Fibroblast of lung (primary cell): ENCODE data around the gene WDR20. TPM values are rescaled to one million over a fixed set of nuclear protein-coding genes. Genes with fewer than 3 reads are reported as not detected.

ENCODE experiments used
- DNase-seq, 2 donors: peaks; one replicate each; pipeline versions ENCODE4 v3.0.0 to v3.0.0-alpha.2; 2010; ENCODE audit warnings: low read depth in 2 of 2
- H2AFZ ChIP-seq: 2 replicates; pipeline ENCODE4 v1.5.1; 2012; ENCODE audit warnings: low read length, control low read depth, inconsistent platforms
- H3K27ac ChIP-seq: 2 replicates; pipeline ENCODE4 v1.5.1; 2011; ENCODE audit warnings: low read length, control low read depth; ENCODE audit not compliant: insufficient read depth
- H3K27me3 ChIP-seq: 2 replicates; pipeline ENCODE4 v1.5.1; 2011; ENCODE audit warnings: mild to moderate bottlenecking, low read length; ENCODE audit not compliant: control insufficient read depth, insufficient read depth
- H3K36me3 ChIP-seq: 2 replicates; pipeline ENCODE4 v1.5.1; 2011; ENCODE audit warnings: low read length; ENCODE audit not compliant: control insufficient read depth, insufficient read depth
- H3K4me1 ChIP-seq: 2 replicates; pipeline ENCODE4 v1.5.1; 2011; ENCODE audit warnings: low read length; ENCODE audit not compliant: control insufficient read depth, insufficient read depth; ENCODE audit errors: extremely low read depth
- H3K4me2 ChIP-seq: 2 replicates; pipeline ENCODE4 v1.5.1; 2011; ENCODE audit warnings: low read length, control low read depth; ENCODE audit not compliant: insufficient read depth; ENCODE audit errors: extremely low read depth
- H3K4me3 ChIP-seq, 4 experiments: fragments of 200-600 bp in 1 of 4; sonication (generic) in 1 of 4; replicated peaks in 1 of 4; 2 replicates each; pipeline ENCODE4 v1.5.1; 2011 to 2016; ENCODE audit warnings: low read length in 4 of 4, low read depth in 3 of 4, mild to moderate bottlenecking in 3 of 4, control low read depth in 2 of 4, inconsistent platforms in 1 of 4, mixed read lengths in 1 of 4; ENCODE audit not compliant: insufficient read depth in 1 of 4; ENCODE audit errors: control extremely low read depth in 1 of 4
- H3K79me2 ChIP-seq: 2 replicates; pipeline ENCODE4 v1.5.1; 2012; ENCODE audit warnings: mild to moderate bottlenecking, low read length, inconsistent platforms; ENCODE audit not compliant: control insufficient read depth, insufficient read depth
- H3K9ac ChIP-seq: 2 replicates; pipeline ENCODE4 v1.5.1; 2011; ENCODE audit warnings: mild to moderate bottlenecking, low read length, control low read depth; ENCODE audit not compliant: insufficient read depth
- H3K9me3 ChIP-seq: 2 replicates; pipeline ENCODE4 v1.5.1; 2012; ENCODE audit warnings: low read depth, low read length; ENCODE audit not compliant: control insufficient read depth, insufficient read depth
- H4K20me1 ChIP-seq: 2 replicates; pipeline ENCODE4 v1.5.1; 2011; ENCODE audit warnings: low read length; ENCODE audit not compliant: control insufficient read depth, insufficient read depth; ENCODE audit errors: extremely low read depth
- CTCF ChIP-seq, 2 donors: IDR thresholded peaks in 1 of 2; conservative IDR thresholded peaks in 1 of 2; 1 replicate in 1 of 2; 2 replicates in 1 of 2; pipeline ENCODE4 v1.5.1; 2011 to 2012; ENCODE audit warnings: low read length in 2 of 2, control low read depth in 1 of 2, inconsistent platforms in 1 of 2, low read depth in 1 of 2, mild to moderate bottlenecking in 1 of 2
- EZH2 ChIP-seq: IDR thresholded peaks from 2 replicates; pipeline ENCODE4 v1.5.1; 2012; ENCODE audit warnings: low read length, control low read depth, mild to moderate bottlenecking; ENCODE audit errors: missing control alignments
- polyA plus RNA-seq, 2 donors: library from polyadenylated mRNA; depleted of rRNA in 1 of 2; stranded (reverse) in 1 of 2; unstranded in 1 of 2; fragments of >200 nt; gene quantifications; 2 replicates each; pipeline ENCODE4 v1.2.1, GENCODE V29; 2011 to 2012; ENCODE audit warnings: missing spikeins in 1 of 2
- total RNA-seq: library from RNA; depleted of rRNA; stranded (reverse); fragments of >200 nt; gene quantifications from 2 replicates; pipeline ENCODE4 v1.2.1, GENCODE V29; 2014

The WDR20 gene
- total and polyA plus RNA-seq, 2 donors (not counting 1 experiment from before 2014, with no cell fraction given), result 17.2 to 17.8 TPM

- Histone ChIP-seq H4K20me1 (no peaks in the 10 kb centered on the region), H3K4me2 (no peak overlapping the region), H3K4me3 (no peak overlapping the region), H3K27me3 (no peaks in the 10 kb centered on the region), H2AFZ (no peak overlapping the region), H3K9ac (no peak overlapping the region), H3K79me2 (no peaks in the 10 kb centered on the region), H3K4me1 (no peaks in the 10 kb centered on the region), H3K9me3 (no peaks in the 10 kb centered on the region), H3K27ac (no peak overlapping the region), H3K36me3 (no peaks in the 10 kb centered on the region)
- TF ChIP-seq CTCF (conservative IDR thresholded peaks at IDR 0.05 in 1 of 2, IDR thresholded peaks at IDR 0.05 in 1 of 2; ENCODE audit: low read depth in 1 of 2, low read length in 2 of 2) (no peak), EZH2 (no peak)
- peak in 1 of 2 donors; percentile 39 for DNase-seq
Measured at GRCh38 chr14:102248121-102248520, 108.4 kb downstream of the WDR20 start.

- DNase-seq, result peak; percentile 24 to 87
- Histone ChIP-seq H3K9ac (no peak overlapping the region), H3K4me3 (no peak overlapping the region), H2AFZ (no peak overlapping the region), H3K9me3 (no peaks in the 10 kb centered on the region), H3K4me1 (no peaks in the 10 kb centered on the region), H3K79me2 (no peaks in the 10 kb centered on the region), H4K20me1 (no peaks in the 10 kb centered on the region), H3K27me3 (no peaks in the 10 kb centered on the region), H3K4me2 (no peak overlapping the region), H3K36me3 (no peaks in the 10 kb centered on the region), H3K27ac (no peak overlapping the region)
- TF ChIP-seq EZH2 (no peak), CTCF (conservative IDR thresholded peaks at IDR 0.05 in 1 of 2, IDR thresholded peaks at IDR 0.05 in 1 of 2; ENCODE audit: low read depth in 1 of 2, low read length in 2 of 2) (no peak)
Measured at GRCh38 chr14:102249041-102249440, 109.3 kb downstream of the WDR20 start.

GRCh38 chr14:102249981-102250380 is 110.3 kb downstream of the WDR20 start:
- Histone ChIP-seq H3K4me2 (no peak overlapping the region), H3K27ac (no peak overlapping the region), H3K4me1 (no peaks in the 10 kb centered on the region), H3K79me2 (no peaks in the 10 kb centered on the region), H3K36me3 (no peaks in the 10 kb centered on the region), H3K27me3 (no peaks in the 10 kb centered on the region), H3K9ac (no peak overlapping the region), H2AFZ (no peak overlapping the region), H4K20me1 (no peaks in the 10 kb centered on the region), H3K9me3 (no peaks in the 10 kb centered on the region), H3K4me3 (no peak overlapping the region)
- no peak for DNase-seq
- TF ChIP-seq CTCF (conservative IDR thresholded peaks at IDR 0.05 in 1 of 2, IDR thresholded peaks at IDR 0.05 in 1 of 2; ENCODE audit: low read depth in 1 of 2, low read length in 2 of 2) (no peak), EZH2 (no peak)
